Esophagus muscularis mucosa (tissue), 4 donors: ENCODE results near the gene COPA.

Experiments
- EP300 ChIP-seq: sonication (generic); formaldehyde crosslinking; IDR thresholded peaks from one replicate; pipeline ENCODE4 v1.6.1; 2017; ENCODE audit warnings: antibody characterized with exemption
- POLR2A ChIP-seq: fragments of 450-650 bp; IDR thresholded peaks from one replicate; pipeline ENCODE4 v1.6.1; 2017; ENCODE audit warnings: antibody characterized with exemption, moderate library complexity, mild to moderate bottlenecking, low read depth
- POLR2AphosphoS5 ChIP-seq, 2 donors: sonication (generic); formaldehyde crosslinking; IDR thresholded peaks; one replicate each; pipeline ENCODE4 v1.6.1; 2017; ENCODE audit warnings: antibody characterized with exemption in 2 of 2
- TF ChIP-seq, protein P1 (sequence below), 3 experiments: fragments of 200-600 bp in 2 of 3; fragments of 450-650 bp in 1 of 3; sonication (generic) in 2 of 3; IDR thresholded peaks; one replicate each; pipeline ENCODE4 v1.5.1; 2017 to 2019; ENCODE audit warnings: antibody characterized with exemption in 3 of 3, mild to moderate bottlenecking in 2 of 3, moderate library complexity in 1 of 3

DNA sequence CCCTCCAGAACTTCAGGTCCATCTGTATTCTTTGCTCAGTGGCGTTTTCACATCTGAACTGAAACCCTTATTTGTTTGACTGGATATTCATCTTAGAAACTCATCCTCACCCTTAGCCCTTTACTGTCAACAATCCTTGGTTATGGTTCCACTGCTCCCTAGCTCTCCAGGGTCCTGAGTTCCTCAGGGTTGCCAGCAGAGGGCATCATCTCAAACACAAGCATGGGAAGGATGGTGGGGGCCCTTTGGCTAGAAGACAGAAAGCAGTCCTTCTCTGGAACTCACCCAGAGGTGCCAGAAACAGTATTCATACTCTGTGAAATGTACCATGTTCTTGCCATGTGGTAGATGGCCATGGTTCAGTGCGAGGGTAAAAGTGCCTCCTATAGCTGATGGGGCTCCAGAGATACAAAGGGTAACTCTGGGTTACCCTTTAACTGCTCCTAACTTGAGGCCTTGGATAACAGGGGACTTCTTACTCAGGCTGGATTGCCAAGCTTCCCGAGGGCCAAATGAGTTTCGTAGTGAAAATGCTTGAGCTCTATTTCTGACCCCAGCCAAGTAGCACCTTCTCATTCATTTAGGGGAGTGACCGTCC lies 11.4 kb upstream of the COPA start:
- TF ChIP-seq, protein P1, sequence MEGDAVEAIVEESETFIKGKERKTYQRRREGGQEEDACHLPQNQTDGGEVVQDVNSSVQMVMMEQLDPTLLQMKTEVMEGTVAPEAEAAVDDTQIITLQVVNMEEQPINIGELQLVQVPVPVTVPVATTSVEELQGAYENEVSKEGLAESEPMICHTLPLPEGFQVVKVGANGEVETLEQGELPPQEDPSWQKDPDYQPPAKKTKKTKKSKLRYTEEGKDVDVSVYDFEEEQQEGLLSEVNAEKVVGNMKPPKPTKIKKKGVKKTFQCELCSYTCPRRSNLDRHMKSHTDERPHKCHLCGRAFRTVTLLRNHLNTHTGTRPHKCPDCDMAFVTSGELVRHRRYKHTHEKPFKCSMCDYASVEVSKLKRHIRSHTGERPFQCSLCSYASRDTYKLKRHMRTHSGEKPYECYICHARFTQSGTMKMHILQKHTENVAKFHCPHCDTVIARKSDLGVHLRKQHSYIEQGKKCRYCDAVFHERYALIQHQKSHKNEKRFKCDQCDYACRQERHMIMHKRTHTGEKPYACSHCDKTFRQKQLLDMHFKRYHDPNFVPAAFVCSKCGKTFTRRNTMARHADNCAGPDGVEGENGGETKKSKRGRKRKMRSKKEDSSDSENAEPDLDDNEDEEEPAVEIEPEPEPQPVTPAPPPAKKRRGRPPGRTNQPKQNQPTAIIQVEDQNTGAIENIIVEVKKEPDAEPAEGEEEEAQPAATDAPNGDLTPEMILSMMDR (IDR thresholded peaks at IDR 0.05): peak in 2 of 3 experiments; percentile 18 to 33
- no peak for TF ChIP-seq POLR2A
- no peak for TF ChIP-seq POLR2AphosphoS5 (IDR thresholded peaks at IDR 0.05)
- no peak for TF ChIP-seq EP300
